HepG2 (cell line): ENCODE data around the gene ZNF19. TPM values are rescaled to one million over a fixed set of nuclear protein-coding genes. Genes with fewer than 3 reads are reported as not detected.
A peak's percentile ranks its signal among the peaks of the same experiment; 100 is the strongest.

Source experiments
- ARNT ChIP-seq: fragments of 450-650 bp; IDR thresholded peaks from 2 replicates; pipeline ENCODE4 v1.6.1; 2017
- DNMT1 ChIP-seq: sonication (generic); formaldehyde crosslinking; IDR thresholded peaks from 2 replicates; pipeline ENCODE4 v1.5.1; 2020; ENCODE audit warnings: mild to moderate bottlenecking, missing genetic modification reagents
- MYPOP ChIP-seq: sonication (generic); formaldehyde crosslinking; IDR thresholded peaks from 2 replicates; pipeline ENCODE4 v1.8.1; 2023; ENCODE audit warnings: mild to moderate bottlenecking, moderate library complexity, missing genetic modification reagents
- NR2F6 ChIP-seq, 2 experiments: IDR thresholded peaks; 2 replicates each; pipeline ENCODE4 v1.6.1; 2016; ENCODE audit warnings: antibody characterized with exemption in 1 of 2, mild to moderate bottlenecking in 1 of 2
- NRL ChIP-seq: sonication (generic); formaldehyde crosslinking; IDR thresholded peaks from 2 replicates; pipeline ENCODE4 v1.5.0; 2020; ENCODE audit warnings: missing genetic modification reagents, mild to moderate bottlenecking, moderate library complexity, borderline replicate concordance
- PATZ1 ChIP-seq: sonication (generic); formaldehyde crosslinking; IDR thresholded peaks from 2 replicates; pipeline ENCODE4 v1.4.0; 2020; ENCODE audit warnings: missing genetic modification reagents
- PHF5A ChIP-seq: IDR thresholded peaks from one replicate; pipeline ENCODE4 v1.6.1; 2018; ENCODE audit warnings: low read depth, missing genetic modification reagents; ENCODE audit not compliant: unreplicated experiment
- ZFP62 ChIP-seq: sonication (generic); formaldehyde crosslinking; IDR thresholded peaks from 2 replicates; pipeline ENCODE4 v1.4.0; 2020; ENCODE audit warnings: missing genetic modification reagents
- ZGPAT ChIP-seq: IDR thresholded peaks from 2 replicates; pipeline ENCODE4 v1.6.1; 2016; ENCODE audit warnings: mild to moderate bottlenecking
- ZKSCAN5 ChIP-seq: sonication (generic); formaldehyde crosslinking; IDR thresholded peaks from 2 replicates; pipeline ENCODE4 v1.5.1; 2020; ENCODE audit warnings: mild to moderate bottlenecking, missing genetic modification reagents
- ZNF383 ChIP-seq: sonication (generic); formaldehyde crosslinking; IDR thresholded peaks from 2 replicates; pipeline ENCODE4 v1.4.0; 2020; ENCODE audit warnings: missing genetic modification reagents, mild to moderate bottlenecking, borderline replicate concordance
- ZNF407 ChIP-seq: sonication (generic); formaldehyde crosslinking; IDR thresholded peaks from one replicate; pipeline ENCODE4 v1.5.1; 2020; ENCODE audit warnings: mild to moderate bottlenecking, missing genetic modification reagents; ENCODE audit errors: not compliant biosample characterization
- ZNF451 ChIP-seq: sonication (generic); formaldehyde crosslinking; IDR thresholded peaks from 2 replicates; pipeline ENCODE4 v1.5.0; 2020; ENCODE audit warnings: mild to moderate bottlenecking, missing genetic modification reagents
- ZNF598 ChIP-seq: sonication (generic); formaldehyde crosslinking; IDR thresholded peaks from 2 replicates; pipeline ENCODE4 v1.5.1; 2020; ENCODE audit warnings: mild to moderate bottlenecking, missing genetic modification reagents, borderline replicate concordance
- polyA plus RNA-seq, 8 experiments: library from polyadenylated mRNA; depleted of rRNA in 3 of 8; stranded (reverse) in 7 of 8; unstranded in 1 of 8; fragments of >200 nt; fragmentation: Illumina TruSeq in 4 of 8; extraction: Trizol in 4 of 8; gene quantifications; 2 replicates each; pipeline versions ENCODE4 v1.2.1 to v1.2.3, GENCODE V29; 2011 to 2016; ENCODE audit warnings: low read depth in 4 of 8, missing spikeins in 1 of 8, mixed read lengths in 1 of 8; ENCODE audit not compliant: insufficient read depth in 1 of 8
- total RNA-seq, 5 experiments: library from RNA; depleted of rRNA; stranded (reverse); fragments of >200 nt; fragmentation: Illumina TruSeq; extraction: Trizol; gene quantifications; 2 replicates each; pipeline ENCODE4 v1.2.3, GENCODE V29; 2016; ENCODE audit warnings: low read depth in 1 of 5

ZNF19 gene
- total and polyA plus RNA-seq, 2 of the 13 experiments (the other 11 are each of a cell fraction or from before 2014, with no cell fraction given): 3.2 to 5.8 TPM

GRCh38 chr16:71461686-71462648 is 27.2 kb downstream of the ZNF19 start, which contains the start of gene ZNF23 (continued):
- TF ChIP-seq ZGPAT (CRISPR knock-in tag): peak; percentile 99
- TF ChIP-seq ZNF407 (CRISPR knock-in tag): peak; percentile 95
- peak; percentile 99 for TF ChIP-seq NRL (CRISPR knock-in tag)
- peak; percentile 95; the same call in 1 of the 2 replicates for TF ChIP-seq ZNF598 (CRISPR knock-in tag)
- peak; percentile 85 for TF ChIP-seq PHF5A
- peak; percentile 65; the same call in 1 of the 2 replicates for TF ChIP-seq ZNF451 (CRISPR knock-in tag)
- TF ChIP-seq MYPOP (CRISPR knock-in tag): peak; percentile 95
- TF ChIP-seq ZKSCAN5 (CRISPR knock-in tag): peak; percentile 99
- TF ChIP-seq ZFP62: no peak; the same call in 1 of the 2 replicates
- TF ChIP-seq DNMT1 (CRISPR knock-in tag): peak; percentile 95
- no peak for TF ChIP-seq ZNF383 (CRISPR knock-in tag)
- no peak for TF ChIP-seq PATZ1 (CRISPR knock-in tag)
- TF ChIP-seq ARNT: no peak
- TF ChIP-seq NR2F6 (IDR thresholded peaks at IDR 0.05): peak; percentile 28; the same call in 1 of the 2 replicates
- peak; percentile 83 for TF ChIP-seq NR2F6 (CRISPR knock-in tag; IDR thresholded peaks at IDR 0.05)
